DND-41 (cell line): ENCODE data around the gene YIPF5.

ENCODE experiments used
- ATAC-seq: fragments of 200-7000 bp; cut with Tn5 transposase; 3 replicates; pipeline ENCODE4 v1.9.1; 2021; ENCODE audit warnings: low read depth; ENCODE audit not compliant: insufficient read depth
- DNase-seq: peaks from one replicate; pipeline ENCODE4 v3.0.0-alpha.2; 2020
- H2AFZ ChIP-seq: 2 replicates; pipeline ENCODE4 v1.6.0; 2012; ENCODE audit warnings: low read depth, low read length
- H3K27ac ChIP-seq: 2 replicates; pipeline ENCODE4 v1.5.1; 2012; ENCODE audit warnings: low read length, inconsistent platforms
- H3K27me3 ChIP-seq: fragments of 200-600 bp; sonication (generic); 2 replicates; pipeline ENCODE4 v1.6.0; 2012; ENCODE audit warnings: low read length, mild to moderate bottlenecking, inconsistent platforms; ENCODE audit not compliant: insufficient read depth, poor library complexity
- H3K36me3 ChIP-seq: 2 replicates; pipeline ENCODE4 v1.5.1; 2012; ENCODE audit warnings: low read length, inconsistent platforms; ENCODE audit not compliant: insufficient read depth
- H3K4me1 ChIP-seq: 2 replicates; pipeline ENCODE4 v1.5.1; 2012; ENCODE audit warnings: mild to moderate bottlenecking, low read length; ENCODE audit not compliant: insufficient read depth
- H3K4me2 ChIP-seq: 2 replicates; pipeline ENCODE4 v1.6.0; 2012; ENCODE audit warnings: mild to moderate bottlenecking, moderate library complexity, low read length, inconsistent platforms; ENCODE audit not compliant: insufficient read depth
- H3K4me3 ChIP-seq, 2 experiments: fragments of 200-600 bp in 1 of 2; shearing (Covaris generic) in 1 of 2; 2 replicates each; pipeline ENCODE4 v1.5.1; 2012 to 2016; ENCODE audit warnings: inconsistent platforms in 2 of 2, low read length in 2 of 2, mild to moderate bottlenecking in 2 of 2, low read depth in 1 of 2, moderate library complexity in 1 of 2
- H3K79me2 ChIP-seq: 2 replicates; pipeline ENCODE4 v1.6.0; 2012; ENCODE audit warnings: low read length, inconsistent platforms; ENCODE audit not compliant: insufficient read depth
- H3K9ac ChIP-seq: 2 replicates; pipeline ENCODE4 v1.6.0; 2012; ENCODE audit warnings: low read depth, mild to moderate bottlenecking, inconsistent platforms, low read length, moderate library complexity
- H3K9me3 ChIP-seq: 2 replicates; pipeline ENCODE4 v1.5.1; 2012; ENCODE audit warnings: low read length, moderate library complexity, mild to moderate bottlenecking, inconsistent platforms; ENCODE audit not compliant: insufficient read depth, severe bottlenecking
- H4K20me1 ChIP-seq: 2 replicates; pipeline ENCODE4 v1.6.0; 2012; ENCODE audit warnings: low read length; ENCODE audit not compliant: insufficient read depth
- EZH2 ChIP-seq: IDR thresholded peaks from 3 replicates; pipeline ENCODE4 v1.6.1; 2012; ENCODE audit warnings: borderline replicate concordance, low read depth, mild to moderate bottlenecking, moderate library complexity, low read length, inconsistent platforms; ENCODE audit not compliant: severe bottlenecking
- TF ChIP-seq, protein P1 (sequence below): IDR thresholded peaks from 2 replicates; pipeline ENCODE4 v1.5.1; 2012; ENCODE audit warnings: borderline replicate concordance, low read length, moderate library complexity, mild to moderate bottlenecking; ENCODE audit not compliant: poor library complexity, severe bottlenecking; ENCODE audit errors: extremely low read depth

YIPF5 gene

DNA sequence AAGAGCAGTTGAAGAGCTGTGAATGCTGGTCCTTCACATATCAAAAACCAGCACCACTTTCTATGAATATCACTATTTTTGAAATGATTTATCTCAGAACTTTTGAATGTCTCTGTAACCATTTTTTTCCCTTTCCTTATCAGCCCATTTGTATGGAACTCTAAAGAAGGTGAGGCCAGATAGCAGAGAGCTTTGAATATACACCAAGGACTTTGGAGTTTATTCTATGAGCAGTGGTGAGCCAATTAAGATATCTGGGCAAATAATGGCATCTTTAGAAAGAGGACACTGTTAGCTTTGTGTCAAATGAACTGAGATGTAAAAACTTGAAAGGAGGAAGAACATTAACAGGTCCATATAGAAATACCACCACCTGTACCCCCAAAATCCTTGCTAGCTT lies 22.2 kb upstream of the YIPF5 start:
- TF ChIP-seq, protein P1, sequence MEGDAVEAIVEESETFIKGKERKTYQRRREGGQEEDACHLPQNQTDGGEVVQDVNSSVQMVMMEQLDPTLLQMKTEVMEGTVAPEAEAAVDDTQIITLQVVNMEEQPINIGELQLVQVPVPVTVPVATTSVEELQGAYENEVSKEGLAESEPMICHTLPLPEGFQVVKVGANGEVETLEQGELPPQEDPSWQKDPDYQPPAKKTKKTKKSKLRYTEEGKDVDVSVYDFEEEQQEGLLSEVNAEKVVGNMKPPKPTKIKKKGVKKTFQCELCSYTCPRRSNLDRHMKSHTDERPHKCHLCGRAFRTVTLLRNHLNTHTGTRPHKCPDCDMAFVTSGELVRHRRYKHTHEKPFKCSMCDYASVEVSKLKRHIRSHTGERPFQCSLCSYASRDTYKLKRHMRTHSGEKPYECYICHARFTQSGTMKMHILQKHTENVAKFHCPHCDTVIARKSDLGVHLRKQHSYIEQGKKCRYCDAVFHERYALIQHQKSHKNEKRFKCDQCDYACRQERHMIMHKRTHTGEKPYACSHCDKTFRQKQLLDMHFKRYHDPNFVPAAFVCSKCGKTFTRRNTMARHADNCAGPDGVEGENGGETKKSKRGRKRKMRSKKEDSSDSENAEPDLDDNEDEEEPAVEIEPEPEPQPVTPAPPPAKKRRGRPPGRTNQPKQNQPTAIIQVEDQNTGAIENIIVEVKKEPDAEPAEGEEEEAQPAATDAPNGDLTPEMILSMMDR: no peak
- TF ChIP-seq EZH2: no peak
- Histone ChIP-seq H2AFZ (no peak overlapping the region), H3K9me3 (no peaks in the 10 kb centered on the region), H3K36me3 (no peaks in the 10 kb centered on the region), H3K79me2 (no peaks in the 10 kb centered on the region), H3K27ac (no peak overlapping the region), H3K9ac (no peak overlapping the region), H3K4me2 (no peak overlapping the region; the same call in 1 of the 2 replicates), H3K27me3 (peaks cover 18% of the 10 kb centered on the region), H3K4me3 (no peak overlapping the region), H4K20me1 (no peaks in the 10 kb centered on the region), H3K4me1 (peaks cover 49% of the 10 kb centered on the region)
- ATAC-seq (no peak), DNase-seq (no peak)

DNA sequence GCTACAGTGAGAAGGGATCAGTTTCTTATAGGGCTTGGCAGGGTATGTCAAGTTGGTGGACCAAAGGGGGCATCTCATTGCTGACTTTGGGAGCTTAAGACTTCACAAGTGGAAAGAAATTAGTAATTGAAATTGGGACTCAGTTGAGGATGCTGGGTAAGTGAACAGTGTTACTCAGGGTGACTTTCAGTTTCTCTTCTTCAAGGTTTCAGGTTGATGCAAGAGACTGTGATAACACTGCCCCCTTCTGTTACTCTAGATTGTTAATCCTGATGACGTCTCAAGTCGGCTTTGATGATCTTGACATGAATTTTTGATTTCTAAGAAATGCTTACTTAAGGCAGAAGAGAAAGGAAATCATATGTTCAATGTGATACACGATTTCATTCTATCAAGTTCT lies 21.5 kb upstream of the YIPF5 start:
- Histone ChIP-seq H3K27me3 (peaks cover 18% of the 10 kb centered on the region), H3K9ac (peak overlapping the region; percentile 50), H3K4me2 (peak overlapping the region; percentile 70), H2AFZ (peak overlapping the region; percentile 92), H3K4me1 (peaks cover 56% of the 10 kb centered on the region), H4K20me1 (no peaks in the 10 kb centered on the region), H3K4me3 (peak overlapping the region in 1 of 2 experiments; percentile 52; a peak in 2 of 4 replicates), H3K79me2 (no peaks in the 10 kb centered on the region), H3K27ac (peak overlapping the region; percentile 87), H3K9me3 (no peaks in the 10 kb centered on the region), H3K36me3 (no peaks in the 10 kb centered on the region)
- ATAC-seq (peak; percentile 72), DNase-seq (peak; percentile 55)
- TF ChIP-seq, protein P1: peak; percentile 85
- no peak for TF ChIP-seq EZH2

DNA sequence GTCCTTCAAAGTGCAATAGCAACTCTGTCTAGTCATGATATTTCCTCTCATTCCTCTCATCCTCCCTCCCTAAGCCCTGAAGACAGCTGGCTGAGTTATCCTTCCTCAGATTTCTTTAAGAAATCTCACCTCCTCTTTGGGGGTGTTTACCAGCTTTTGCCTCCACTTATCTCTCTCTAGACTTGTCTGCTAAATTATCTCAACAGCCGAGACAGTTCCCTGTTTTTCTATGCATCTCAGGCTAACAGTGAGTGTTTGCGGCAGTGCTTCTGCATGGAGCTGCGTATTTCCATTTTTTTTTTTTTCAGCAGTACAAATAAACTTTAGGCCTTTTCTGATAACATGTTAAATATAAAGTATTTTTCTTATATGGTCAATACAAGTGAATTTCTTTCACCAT lies 21.1 kb upstream of the YIPF5 start:
- H4K20me1 ChIP-seq: no peaks in the 10 kb centered on the region
- H2AFZ ChIP-seq: peak overlapping the region; percentile 92
- TF ChIP-seq, protein P1: no peak
- no peak for TF ChIP-seq EZH2
- peak overlapping the region in 1 of 2 experiments; percentile 52; a peak in 2 of 4 replicates for H3K4me3 ChIP-seq
- no peaks in the 10 kb centered on the region for H3K79me2 ChIP-seq
- H3K27ac ChIP-seq: peak overlapping the region; percentile 87
- no peaks in the 10 kb centered on the region for H3K36me3 ChIP-seq
- DNase-seq (peak; percentile 10), ATAC-seq (no peak)
- H3K27me3 ChIP-seq: peaks cover 18% of the 10 kb centered on the region
- peak overlapping the region; percentile 50 for H3K9ac ChIP-seq
- peaks cover 60% of the 10 kb centered on the region for H3K4me1 ChIP-seq
- H3K4me2 ChIP-seq: peak overlapping the region; percentile 70
- H3K9me3 ChIP-seq: no peaks in the 10 kb centered on the region
